Stimulated activated CD8-positive, alpha-beta memory T cell treated with anti-CD3 and anti-CD28 coated beads, Interleukin-15, amount 100 ng/mL, for 48 hours (primary cell): ENCODE data around the gene TIMM17B.
A peak's percentile ranks its signal among the peaks of the same experiment; 100 is the strongest.

Source experiments
- DNase-seq, 2 donors: peaks; one replicate each; pipeline ENCODE4 v3.0.0-alpha.2; 2020; ENCODE audit warnings: low read depth in 2 of 2

TIMM17B gene

GRCh38 chrX:48897625-48898306 is at the start of gene TIMM17B, which contains the start of gene PQBP1:
Gene TIMM17B, minus strand, starts transcription at chrX:48897768. Its CDS starts 19 bp downstream, at chrX:48897749.
Gene PQBP1, plus strand, starts transcription at chrX:48897930. Its CDS starts 580 bp downstream, at chrX:48898510.
- DNase-seq = peak; percentile 77 to 82

- DNase-seq = no peak
Observed at GRCh38 chrX:48945517-48946348, 48.2 kb upstream of the TIMM17B start.

DNA sequence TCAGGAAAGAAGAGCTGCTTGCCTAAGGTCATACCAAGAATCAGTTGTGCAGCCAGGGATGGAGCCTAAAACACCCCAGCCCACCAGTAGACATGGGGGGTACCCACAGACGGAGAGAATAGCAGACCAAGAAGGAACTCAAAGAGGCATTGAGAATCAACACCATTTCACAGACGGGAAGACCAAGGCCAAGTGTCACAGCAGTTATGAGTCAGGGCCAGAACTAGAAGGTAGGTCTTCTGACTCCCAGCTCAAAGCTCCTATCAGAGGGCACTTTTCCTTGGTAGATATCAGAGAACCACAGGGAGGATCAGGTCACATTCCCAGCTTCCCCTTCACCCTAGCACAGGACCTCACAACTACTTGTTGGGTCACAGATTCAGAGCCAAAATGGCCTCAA is 45.3 kb upstream of the TIMM17B start:
- DNase-seq = no peak

GRCh38 chrX:48940404-48940955 is 42.9 kb upstream of the TIMM17B start:
- DNase-seq = no peak

DNA sequence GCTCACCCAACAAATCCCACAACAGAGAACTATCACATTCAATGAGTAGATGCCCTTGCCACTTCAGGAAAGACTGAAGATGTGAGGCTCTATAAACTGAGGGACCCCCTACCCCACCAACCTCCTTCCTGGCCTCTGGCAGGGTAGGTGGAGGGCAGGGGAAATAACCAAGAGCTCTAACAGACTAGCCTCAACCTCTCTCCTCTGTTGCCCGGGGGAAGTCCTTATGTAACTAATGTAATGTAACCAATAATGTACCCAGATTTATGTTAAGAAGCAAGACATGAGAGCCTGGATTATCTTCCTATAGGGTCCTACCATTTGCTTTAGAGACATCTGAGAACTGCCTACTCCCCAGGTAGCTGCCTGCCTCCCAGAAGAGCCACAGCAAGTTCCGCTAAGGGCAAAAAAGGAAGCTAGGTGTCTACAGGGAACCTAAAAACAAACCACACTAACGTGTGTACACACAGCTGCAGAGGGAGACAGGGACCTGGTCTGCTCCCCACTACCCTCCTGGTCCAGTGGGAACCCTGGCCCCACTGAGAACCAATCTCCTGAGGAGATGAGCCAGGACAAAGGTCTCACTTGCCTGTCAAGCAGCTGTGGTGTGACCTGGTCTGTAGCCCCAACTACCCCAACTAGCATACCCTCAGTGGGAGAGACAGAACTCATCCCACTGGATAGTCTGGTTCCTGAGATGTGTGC is 42.1 kb upstream of the TIMM17B start:
- no peak for DNase-seq

- DNase-seq = peak; percentile 70 to 76
Observed at GRCh38 chrX:48938721-48939425, 41.3 kb upstream of the TIMM17B start.

DNA sequence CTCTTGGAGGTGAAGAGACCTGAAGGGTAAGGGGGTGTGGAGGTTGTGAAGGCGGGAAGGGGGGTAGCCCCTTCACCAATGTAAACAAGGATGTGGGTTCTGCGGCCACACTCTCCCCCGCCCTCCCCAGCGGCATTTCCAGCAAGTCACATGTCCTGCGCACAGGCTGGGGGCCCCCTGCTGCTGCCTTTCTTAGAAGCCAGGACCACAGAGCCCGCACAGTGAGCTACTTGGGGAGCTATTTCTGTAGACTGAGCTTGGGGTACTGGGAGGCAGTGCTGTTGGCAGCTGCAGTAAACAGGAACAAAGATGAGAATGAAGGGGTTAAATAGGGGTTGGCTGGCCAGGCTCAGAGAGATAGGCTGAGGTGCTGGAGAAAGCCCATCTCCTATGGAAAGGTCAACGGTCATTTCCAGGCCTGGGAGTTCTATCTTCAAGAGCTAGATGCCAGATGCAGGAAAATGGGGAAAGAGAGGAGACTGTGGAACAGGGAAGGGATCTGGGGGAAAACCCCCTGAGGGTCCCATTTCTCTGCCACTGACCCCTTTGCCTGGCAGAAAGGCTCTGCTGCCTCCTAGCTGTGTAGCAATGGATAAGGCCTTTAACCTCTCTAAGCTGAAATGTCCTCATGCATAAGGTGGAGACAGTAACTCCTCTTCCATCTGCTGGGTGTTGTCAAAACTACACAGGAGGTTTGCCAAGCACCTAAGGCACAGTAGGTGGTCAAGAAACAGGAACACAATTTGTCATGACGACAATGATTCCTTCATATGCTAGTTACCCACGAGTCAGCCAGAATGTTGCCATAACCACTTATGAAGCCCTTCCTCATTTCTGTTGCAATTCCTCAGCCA is 39.7 kb upstream of the TIMM17B start:
- peak; percentile 85 to 92 for DNase-seq

- no peak for DNase-seq
Observed at GRCh38 chrX:48936429-48937053, 39.0 kb upstream of the TIMM17B start.

- DNase-seq = no peak
Observed at GRCh38 chrX:48935301-48935670, 37.7 kb upstream of the TIMM17B start.

DNA sequence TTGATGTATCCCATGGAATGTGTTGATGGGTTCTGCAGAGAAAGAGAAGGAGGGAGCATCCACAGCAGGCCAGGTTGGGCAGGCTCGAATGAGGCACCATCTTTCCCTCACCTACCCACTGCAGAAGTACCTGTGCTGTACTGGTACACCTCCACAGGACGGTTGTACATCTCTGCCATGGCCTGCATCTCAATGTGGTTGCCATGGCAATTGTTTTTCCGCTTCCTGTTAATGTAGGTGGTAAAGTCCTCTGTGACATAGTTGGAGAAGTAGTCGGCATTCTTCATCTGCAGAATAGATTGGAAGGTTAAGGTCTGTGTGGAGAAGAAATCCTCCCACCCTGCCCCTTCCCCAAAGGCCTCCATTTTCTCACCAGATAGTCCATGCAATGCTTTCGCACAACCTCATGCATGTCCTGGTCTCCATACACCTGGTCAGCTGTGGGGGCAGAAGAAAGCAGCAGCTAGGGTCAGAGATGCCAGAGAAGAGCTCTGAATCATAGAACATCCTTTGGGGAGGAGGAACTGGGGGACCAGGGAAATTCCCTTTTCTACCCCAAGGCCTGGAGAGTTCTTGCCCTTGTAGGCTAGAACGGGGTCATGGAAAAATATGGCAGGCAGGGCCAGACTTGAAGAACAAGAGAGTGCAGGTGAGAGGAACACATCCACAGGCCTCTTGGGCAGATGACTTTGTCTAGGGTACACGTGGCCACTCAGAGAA is 37.2 kb upstream of the TIMM17B start:
- DNase-seq = no peak

DNA sequence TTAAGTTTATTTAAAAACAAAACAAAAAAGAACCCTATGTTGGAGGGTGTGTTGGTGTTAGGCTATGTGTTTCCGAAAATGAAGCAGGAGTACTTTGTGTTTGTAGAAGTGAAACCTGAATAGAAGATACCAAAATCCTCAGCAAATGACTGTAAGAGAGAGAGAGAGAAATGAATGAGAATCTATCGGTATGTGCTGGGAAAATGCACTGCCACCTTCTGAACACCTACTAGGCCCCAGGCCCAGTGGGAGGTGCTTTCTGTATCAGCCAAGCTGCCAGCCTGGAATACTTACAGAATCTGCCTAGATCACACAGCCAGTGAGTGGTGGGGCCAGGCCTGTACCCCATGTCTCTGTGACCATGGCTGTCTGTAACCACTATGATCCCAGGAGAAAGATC is 36.2 kb upstream of the TIMM17B start:
- DNase-seq = no peak

- DNase-seq = no peak
Observed at GRCh38 chrX:48927736-48928382, 30.3 kb upstream of the TIMM17B start.

- DNase-seq = no peak
Observed at GRCh38 chrX:48927123-48927522, 29.6 kb upstream of the TIMM17B start.

DNA sequence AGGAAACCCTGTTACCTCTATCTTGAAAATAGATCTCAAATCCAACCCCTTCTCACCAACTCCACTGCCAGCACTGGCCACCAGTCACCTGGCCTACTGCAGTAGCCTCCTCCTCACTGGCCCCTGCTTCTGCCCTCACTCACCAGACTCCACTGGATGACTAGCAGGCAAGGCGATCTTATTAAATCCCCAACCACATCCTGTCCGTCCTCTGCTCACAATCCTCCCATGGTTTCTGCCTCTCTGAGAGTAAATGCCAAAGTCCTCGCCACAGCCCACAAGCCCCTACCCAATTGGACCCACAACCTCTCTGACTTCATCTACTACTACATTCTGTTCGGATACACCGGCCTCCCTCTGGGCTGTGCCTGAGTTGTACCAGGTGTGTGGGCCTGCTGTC is 26.7 kb upstream of the TIMM17B start:
- DNase-seq = no peak

- DNase-seq = no peak
Observed at GRCh38 chrX:48923771-48924170, 26.2 kb upstream of the TIMM17B start.

GRCh38 chrX:48920718-48921104 is 23.1 kb upstream of the TIMM17B start:
- no peak for DNase-seq

GRCh38 chrX:48919947-48920717 is 22.6 kb upstream of the TIMM17B start:
- no peak for DNase-seq

- no peak for DNase-seq
Observed at GRCh38 chrX:48919360-48919841, 21.8 kb upstream of the TIMM17B start.
